ENCODE results near the gene UFD1. TPM values are rescaled to one million over a fixed set of nuclear protein-coding genes. Genes with fewer than 3 reads are reported as not detected.

UFD1 gene
- total and polyA plus RNA-seq, 2 of the 13 experiments (the other 11 are each of a cell fraction or from before 2014, with no cell fraction given) = 47.9 to 51.1 TPM

GRCh38 chr22:19432133-19432851 is 46.7 kb downstream of the UFD1 start, which contains the start of gene MRPL40 (continued):
- TF ChIP-seq ELF4 (CRISPR knock-in tag; IDR thresholded peaks at IDR 0.05; ENCODE audit: borderline replicate concordance) (no peak; the same call in 1 of the 2 replicates), TAF15 (IDR thresholded peaks at IDR 0.05; ENCODE audit: low read depth, low read length, poor library complexity, severe bottlenecking) (no peak), POLR2A (IDR thresholded peaks at IDR 0.05; ENCODE audit: insufficient read depth in 1 of 2, low read depth in 2 of 2, low read length in 2 of 2) (peak; percentile 93 to 96), EED (CRISPR knock-in tag; IDR thresholded peaks at IDR 0.05) (peak; percentile 87), ZNF142 (CRISPR knock-in tag; IDR thresholded peaks at IDR 0.05) (peak; percentile 65; the same call in 1 of the 2 replicates), GTF3A (CRISPR knock-in tag; conservative IDR thresholded peaks at IDR 0.05) (0 out of 2 replicates have a peak, but pooled peaks have one; percentile 17), ZNF12 (CRISPR knock-in tag; IDR thresholded peaks at IDR 0.05) (peak; percentile 80), ZNF605 (CRISPR knock-in tag; IDR thresholded peaks at IDR 0.05) (peak; percentile 85), ZNF772 (CRISPR knock-in tag; IDR thresholded peaks at IDR 0.05) (peak; percentile 97), CAMTA2 (CRISPR knock-in tag; IDR thresholded peaks at IDR 0.05; ENCODE audit: borderline replicate concordance) (peak; percentile 86; the same call in 1 of the 2 replicates), ZNF484 (CRISPR knock-in tag; IDR thresholded peaks at IDR 0.05; ENCODE audit: borderline replicate concordance, low read depth) (no peak), ZBTB39 (CRISPR knock-in tag; IDR thresholded peaks at IDR 0.05) (peak; percentile 97), ZNF670 (CRISPR knock-in tag; IDR thresholded peaks at IDR 0.05; ENCODE audit: borderline replicate concordance) (peak; percentile 94), RBM39 (IDR thresholded peaks at IDR 0.05; ENCODE audit: low read depth, low read length, poor library complexity, severe bottlenecking) (peak; percentile 98), SAP130 (CRISPR knock-in tag; IDR thresholded peaks at IDR 0.05; ENCODE audit: low read depth) (peak; percentile 97), ZFAT (CRISPR knock-in tag; conservative IDR thresholded peaks at IDR 0.05) (no peak), ZNF136 (CRISPR knock-in tag; IDR thresholded peaks at IDR 0.05; ENCODE audit: low read depth) (peak; percentile 89), ZBTB37 (CRISPR knock-in tag; IDR thresholded peaks at IDR 0.05) (no peak), ZNF766 (CRISPR knock-in tag; IDR thresholded peaks at IDR 0.05; ENCODE audit: borderline replicate concordance) (peak; percentile 94), SNAPC2 (CRISPR knock-in tag; IDR thresholded peaks at IDR 0.05) (peak; percentile 66; the same call in 1 of the 2 replicates)

Data from HepG2 (cell line).